GM19023 (cell line): ENCODE results near the gene BCL6.
A peak's percentile ranks its signal among the peaks of the same experiment; 100 is the strongest.

Source experiments
- ATAC-seq: cut with Tn5 transposase; IDR thresholded peaks from one replicate; pipeline ENCODE4 v1.9.1; 2021; ENCODE audit warnings: mild to moderate bottlenecking, moderate library complexity; ENCODE audit not compliant: unreplicated experiment

Gene BCL6

GRCh38 chr3:187745201-187746058, at the start of gene BCL6:
Gene BCL6 (minus strand): TSS chr3:187745468. CDS start chr3:187733693, 11,775 bp downstream.
- ATAC-seq = peak; percentile 76

DNA sequence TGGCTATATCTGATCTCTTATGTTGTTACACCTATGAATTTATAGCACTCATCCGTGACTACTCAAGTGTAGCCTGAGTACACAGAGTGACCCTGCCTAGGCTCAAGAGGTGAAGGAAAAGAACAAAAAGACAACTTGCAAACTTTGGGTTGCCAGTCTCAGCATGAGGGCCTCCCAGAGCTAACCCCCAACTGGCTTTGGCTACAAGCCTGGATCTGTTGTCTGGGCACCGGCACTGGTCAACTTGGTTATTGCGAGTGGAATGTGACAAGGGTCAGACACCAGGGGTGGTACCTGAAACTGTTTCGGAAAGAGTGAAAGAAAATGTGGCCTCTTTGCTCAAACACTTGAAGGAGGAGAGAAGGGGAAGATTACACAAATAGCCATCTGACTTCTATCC, 49.5 kb upstream of the BCL6 start:
- ATAC-seq = no peak

DNA sequence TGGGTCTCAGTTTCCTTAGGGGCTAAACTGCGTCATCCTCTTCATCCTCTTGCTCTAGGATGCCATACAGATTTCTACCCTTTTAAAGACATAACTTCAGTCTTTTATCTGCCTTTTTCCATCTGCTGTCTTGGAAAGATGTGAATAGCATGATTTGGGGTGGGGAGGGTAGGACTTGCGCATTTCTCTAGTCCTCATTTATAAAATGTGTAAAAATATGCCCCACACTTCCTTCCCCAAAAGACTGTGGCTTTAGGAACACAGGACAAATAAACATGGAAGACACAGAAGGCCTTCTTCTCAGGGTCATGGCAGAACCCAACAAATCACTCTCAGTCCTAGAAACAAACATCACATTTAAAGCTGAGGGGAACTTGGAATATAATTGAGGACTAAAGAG, 48.4 kb upstream of the BCL6 start:
- no peak for ATAC-seq

DNA sequence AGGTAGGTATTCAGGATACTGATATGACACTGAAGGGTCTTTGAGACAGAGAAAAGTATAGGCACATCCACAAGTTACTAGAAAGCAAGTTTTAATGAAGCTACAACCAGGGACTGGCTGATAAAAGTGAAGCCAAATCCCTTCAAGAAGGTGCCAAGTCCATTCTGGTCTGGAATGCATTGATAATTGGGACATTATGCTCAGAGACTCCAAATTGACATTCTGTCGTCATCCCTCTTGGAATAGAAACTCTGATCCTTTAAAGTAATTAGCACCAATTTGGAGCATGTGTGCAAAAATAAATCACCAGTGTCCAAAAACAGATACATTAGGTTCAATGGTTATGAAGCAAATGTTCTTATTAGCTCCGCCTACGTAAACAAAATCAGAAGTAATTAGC, 47.3 kb upstream of the BCL6 start:
- no peak for ATAC-seq

DNA sequence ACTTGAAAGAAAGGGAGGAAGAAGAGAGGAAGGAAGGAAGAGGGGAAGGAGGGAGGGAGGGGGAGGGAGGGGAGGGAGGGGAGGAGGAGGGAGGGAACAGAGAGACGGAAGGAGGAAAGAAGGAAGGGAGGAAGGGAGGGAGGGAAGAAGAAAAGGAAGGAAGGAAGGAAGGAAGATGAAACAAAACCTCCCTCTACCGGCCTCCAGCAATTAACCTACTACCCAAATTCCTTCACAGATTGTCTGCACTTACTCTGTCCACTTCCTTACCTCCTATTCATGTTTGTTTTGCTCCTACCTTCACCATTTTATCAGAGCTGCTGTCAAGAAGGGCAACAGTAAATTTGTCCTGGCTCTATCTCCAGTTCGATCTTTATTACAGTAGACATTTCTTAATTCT, 44.6 kb upstream of the BCL6 start:
- no peak for ATAC-seq

DNA sequence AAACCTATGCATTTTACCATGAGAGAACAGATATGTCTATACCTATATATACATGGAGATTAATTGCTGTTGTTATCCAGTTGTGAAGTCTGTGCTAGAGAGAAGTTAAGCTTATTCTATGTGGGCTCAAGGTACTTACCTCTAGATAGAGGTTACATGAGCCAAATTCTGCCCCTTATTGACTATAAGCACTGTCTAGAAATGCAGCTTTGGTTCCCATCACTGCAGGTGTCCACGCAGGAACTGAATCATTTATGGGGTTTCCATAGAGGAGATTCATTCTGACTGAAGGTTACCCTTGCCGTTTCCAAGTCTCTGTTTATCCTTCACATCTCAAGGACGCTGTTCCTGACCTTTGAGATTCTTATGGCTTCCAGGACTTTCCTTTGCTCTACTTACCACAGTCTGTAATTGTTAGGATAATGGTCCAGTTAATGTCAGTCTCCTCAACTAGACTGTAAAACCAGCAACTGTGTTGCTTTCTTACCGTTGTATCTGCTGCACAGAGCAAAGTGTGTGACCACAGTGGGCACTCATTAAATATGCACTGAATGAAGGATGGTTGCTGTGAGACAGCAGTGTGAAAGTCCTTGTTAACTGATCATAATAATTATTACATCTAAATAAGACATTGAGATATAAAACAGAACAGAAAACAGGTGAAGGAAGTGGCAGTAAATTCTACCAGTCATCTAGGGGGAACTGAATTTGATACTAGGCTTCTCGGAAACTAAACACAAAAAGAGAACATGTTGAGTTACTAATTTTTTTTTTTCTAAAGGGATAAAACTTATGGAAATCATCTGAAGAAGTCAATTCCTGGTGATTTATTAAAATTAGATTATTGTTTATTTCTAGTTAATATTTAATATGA, 44.0 kb upstream of the BCL6 start:
- no peak for ATAC-seq

- ATAC-seq = no peak
These were observed 37.8 kb upstream of the BCL6 start for GRCh38 chr3:187783098-187783497.

- no peak for ATAC-seq
These were observed 36.7 kb upstream of the BCL6 start for GRCh38 chr3:187782006-187782405.

GRCh38 chr3:187781001-187781400, 35.7 kb upstream of the BCL6 start:
- ATAC-seq = no peak

- no peak for ATAC-seq
These were observed 33.5 kb upstream of the BCL6 start for GRCh38 chr3:187778726-187779125.

GRCh38 chr3:187777331-187777941, 32.2 kb upstream of the BCL6 start:
- no peak for ATAC-seq

GRCh38 chr3:187775549-187775948, 30.3 kb upstream of the BCL6 start:
- ATAC-seq = no peak

GRCh38 chr3:187774185-187774789, 29.0 kb upstream of the BCL6 start:
- ATAC-seq = no peak

- ATAC-seq = peak; percentile 61
These were observed 28.2 kb upstream of the BCL6 start for GRCh38 chr3:187773233-187774184.

DNA sequence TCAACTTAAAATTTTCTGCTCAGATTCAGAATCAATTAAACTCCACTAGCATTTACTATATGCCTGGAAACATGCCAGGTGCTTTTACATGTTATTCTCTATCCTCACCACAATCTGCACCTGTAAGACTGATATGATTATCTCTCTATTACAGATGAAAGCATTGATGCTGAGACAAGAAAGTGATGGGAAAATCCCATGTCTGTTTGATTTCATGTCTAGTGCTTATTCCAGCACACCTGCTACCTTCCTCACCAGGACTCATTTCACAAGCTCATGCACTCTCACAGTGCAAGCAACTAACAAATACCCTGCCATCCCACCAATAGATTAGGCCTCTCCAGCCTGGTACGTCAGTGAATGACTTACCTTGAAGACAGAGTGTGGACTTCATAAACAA, 25.0 kb upstream of the BCL6 start:
- peak; percentile 69 for ATAC-seq

DNA sequence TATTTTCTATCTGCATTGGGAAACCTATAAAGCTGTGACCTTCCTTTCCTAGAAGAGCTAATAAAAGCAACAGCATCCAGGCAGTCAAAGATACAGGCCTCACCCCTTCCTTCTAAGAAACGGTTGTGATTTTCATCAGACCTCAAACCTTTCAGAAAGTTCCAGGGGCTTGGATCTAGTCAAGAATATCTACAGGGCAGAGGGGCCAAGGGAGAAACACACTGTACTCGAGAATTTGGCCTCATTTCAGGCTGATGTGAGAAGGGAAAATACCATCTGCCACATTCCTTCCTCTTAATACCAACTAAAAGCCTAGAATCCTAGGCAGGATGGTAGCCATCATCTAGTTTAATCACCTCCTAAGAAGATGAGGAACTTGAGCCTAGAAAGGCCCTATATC, 24.5 kb upstream of the BCL6 start:
- no peak for ATAC-seq

DNA sequence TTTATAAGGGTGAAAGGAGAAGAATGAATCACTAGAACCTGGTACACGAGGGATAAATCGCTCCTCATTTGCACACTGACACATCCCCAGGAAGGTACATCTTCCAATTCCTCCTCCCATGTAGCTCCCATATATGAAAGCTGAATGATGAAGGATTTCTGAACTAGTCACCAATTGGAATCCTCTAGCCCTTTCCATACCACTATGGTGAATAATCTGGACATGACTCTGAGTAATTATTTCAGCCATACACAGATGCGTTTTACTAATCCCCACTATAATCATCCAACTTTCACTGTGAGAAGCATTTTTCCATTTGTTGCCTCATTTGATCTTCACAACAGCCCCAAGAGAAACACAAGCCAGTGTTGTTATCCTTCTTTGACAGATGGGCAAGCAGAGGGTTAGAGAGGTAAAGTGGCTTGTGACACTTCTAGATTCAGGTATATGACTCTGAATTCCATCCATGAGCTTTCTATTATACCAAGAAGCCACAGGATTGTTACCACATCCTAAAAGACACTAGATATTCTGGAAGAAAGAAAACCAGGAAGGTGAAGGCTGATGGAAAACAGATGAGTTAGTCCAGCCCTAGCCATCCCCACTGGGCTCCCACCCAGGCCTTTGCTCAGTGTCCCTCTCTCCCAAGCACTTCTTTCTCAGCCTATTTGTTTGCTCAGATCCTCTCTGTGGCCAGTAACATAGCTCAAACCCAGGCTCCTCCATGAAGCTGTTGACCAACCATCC, 22.2 kb upstream of the BCL6 start:
- ATAC-seq = no peak

DNA sequence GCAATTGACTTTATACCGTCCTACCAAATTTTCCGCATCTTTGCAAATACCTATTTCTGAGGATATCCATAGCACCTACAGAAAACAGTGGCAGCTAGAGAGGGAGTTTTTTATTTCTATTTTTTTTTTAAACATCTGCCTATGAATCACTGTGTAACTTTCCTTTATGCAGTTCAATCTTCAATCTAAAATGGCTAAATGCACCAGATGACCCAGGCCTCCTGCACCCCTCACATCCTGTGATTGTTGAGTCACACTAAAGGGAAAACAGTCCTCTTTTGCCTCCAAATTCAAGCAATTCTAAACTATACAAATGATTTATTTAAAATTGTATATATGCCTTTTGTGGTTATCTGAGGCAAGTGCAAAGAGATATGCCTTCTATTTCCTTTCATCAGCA, 20.1 kb upstream of the BCL6 start:
- ATAC-seq = no peak
